Activated CD4-positive, CD25-positive, alpha-beta regulatory T cell treated with anti-CD3 and anti-CD28 coated beads, Interleukin-2, amount 50 U/mL, for 72 hours (primary cell): ENCODE results near the gene OSBPL2.

ENCODE experiments used
- DNase-seq: peaks from one replicate; pipeline ENCODE4 v3.0.0; 2021

OSBPL2 gene

GRCh38 chr20:62208061-62208794 is 30.1 kb upstream of the OSBPL2 start:
- DNase-seq, result no peak

GRCh38 chr20:62208795-62209755 is 29.2 kb upstream of the OSBPL2 start:
- DNase-seq, result no peak

GRCh38 chr20:62209850-62210495 is 28.3 kb upstream of the OSBPL2 start:
- DNase-seq, result no peak

GRCh38 chr20:62210496-62210855 is 27.8 kb upstream of the OSBPL2 start:
- DNase-seq, result no peak

- DNase-seq, result no peak
Measured at GRCh38 chr20:62211216-62211615, 27.1 kb upstream of the OSBPL2 start.

GRCh38 chr20:62211769-62212288 is 26.5 kb upstream of the OSBPL2 start:
- DNase-seq, result no peak

- no peak for DNase-seq
Measured at GRCh38 chr20:62212299-62212698, 26.0 kb upstream of the OSBPL2 start.

- DNase-seq, result no peak
Measured at GRCh38 chr20:62214067-62214466, 24.3 kb upstream of the OSBPL2 start.

GRCh38 chr20:62215020-62215990 is 23.0 kb upstream of the OSBPL2 start:
- no peak for DNase-seq

- DNase-seq, result no peak
Measured at GRCh38 chr20:62215991-62216635, 22.2 kb upstream of the OSBPL2 start.

GRCh38 chr20:62216636-62217566 is 21.4 kb upstream of the OSBPL2 start:
- DNase-seq, result no peak

- no peak for DNase-seq
Measured at GRCh38 chr20:62217913-62218773, 20.2 kb upstream of the OSBPL2 start.

- no peak for DNase-seq
Measured at GRCh38 chr20:62219101-62219991, 19.0 kb upstream of the OSBPL2 start.

GRCh38 chr20:62219992-62220665 is 18.2 kb upstream of the OSBPL2 start, which contains the start of gene HRH3:
TSS of gene HRH3 (minus strand) at chr20:62220278. CDS start at chr20:62219970, 308 bp downstream.
- peak; percentile 44 for DNase-seq

- no peak for DNase-seq
Measured at GRCh38 chr20:62220666-62221568, 17.4 kb upstream of the OSBPL2 start.

GRCh38 chr20:62222266-62222850 is 16.0 kb upstream of the OSBPL2 start:
- DNase-seq, result no peak
